DOHH2 (cell line): ENCODE measurements around the gene TMEM45A.

Experiments
- H3F3A ChIP-seq: fragments of 200-600 bp; sonication (generic), shearing (Covaris generic); 2 replicates; pipeline ENCODE4 v1.6.0; 2016; ENCODE audit warnings: antibody characterized with exemption, mild to moderate bottlenecking; ENCODE audit not compliant: control insufficient read depth, insufficient read depth
- H3K27ac ChIP-seq: fragments of 200-600 bp; sonication (generic); 2 replicates; pipeline ENCODE4 v1.5.1; 2014; ENCODE audit warnings: low read depth, mild to moderate bottlenecking, low read length, moderate library complexity
- H3K27me3 ChIP-seq: fragments of 200-600 bp; sonication (generic); 2 replicates; pipeline ENCODE4 v1.6.1; 2014; ENCODE audit warnings: mild to moderate bottlenecking, low read length, mixed read lengths; ENCODE audit not compliant: control insufficient read depth
- H3K36me3 ChIP-seq: fragments of 200-600 bp; sonication (generic); 2 replicates; pipeline ENCODE4 v1.6.1; 2014; ENCODE audit warnings: mild to moderate bottlenecking, low read length, moderate library complexity, mixed read lengths; ENCODE audit not compliant: control insufficient read depth
- H3K4me1 ChIP-seq: fragments of 200-600 bp; sonication (generic); 2 replicates; pipeline ENCODE4 v1.6.1; 2014; ENCODE audit warnings: mild to moderate bottlenecking, low read length, mixed read lengths; ENCODE audit not compliant: control insufficient read depth
- H3K4me2 ChIP-seq: fragments of 200-600 bp; sonication (generic); 2 replicates; pipeline ENCODE4 v1.6.0; 2014; ENCODE audit warnings: mild to moderate bottlenecking, low read length, moderate library complexity
- H3K4me3 ChIP-seq: fragments of 200-600 bp; sonication (generic); 2 replicates; pipeline ENCODE4 v1.5.1; 2014; ENCODE audit warnings: mild to moderate bottlenecking, low read length, mixed read lengths
- H3K79me2 ChIP-seq: fragments of 200-600 bp; sonication (generic); 2 replicates; pipeline ENCODE4 v1.6.1; 2014; ENCODE audit warnings: mild to moderate bottlenecking, low read length, mixed read lengths; ENCODE audit not compliant: control insufficient read depth
- H3K9me2 ChIP-seq: fragments of 200-600 bp; sonication (generic); replicated peaks from 2 replicates; pipeline ENCODE4 v1.6.1; 2014; ENCODE audit warnings: mild to moderate bottlenecking, low read length, mixed read lengths; ENCODE audit not compliant: control insufficient read depth
- H3K9me3 ChIP-seq: fragments of 200-600 bp; sonication (generic); 2 replicates; pipeline ENCODE4 v1.6.1; 2014; ENCODE audit warnings: antibody characterized with exemption, low read length, mixed read lengths; ENCODE audit not compliant: control insufficient read depth, insufficient read depth
- H4K20me1 ChIP-seq: fragments of 200-600 bp; sonication (generic); 2 replicates; pipeline ENCODE4 v1.6.0; 2014; ENCODE audit warnings: low read depth, mild to moderate bottlenecking, antibody characterized with exemption, low read length, moderate library complexity; ENCODE audit not compliant: control insufficient read depth, insufficient read depth
- CTCF ChIP-seq: fragments of 200-600 bp; sonication (generic); IDR thresholded peaks from one replicate; pipeline ENCODE4 v1.5.1; 2014; ENCODE audit warnings: antibody characterized with exemption, mild to moderate bottlenecking, low read depth, low read length; ENCODE audit not compliant: poor library complexity, severe bottlenecking
- EZH2phosphoT487 ChIP-seq: fragments of 200-600 bp; sonication (generic); IDR thresholded peaks from 2 replicates; pipeline ENCODE4 v1.6.1; 2017; ENCODE audit warnings: borderline replicate concordance, mild to moderate bottlenecking, antibody characterized with exemption, low read length, moderate library complexity, mixed read lengths

The TMEM45A gene

GRCh38 chr3:100602506-100603444 lies 110.4 kb downstream of the TMEM45A start:
- Histone ChIP-seq H3K4me3 (peak overlapping the region; percentile 20), H3K79me2 (no peaks in the 10 kb centered on the region), H3K4me2 (peak overlapping the region; percentile 34), H4K20me1 (no peaks in the 10 kb centered on the region), H3K27ac (no peak overlapping the region), H3K4me1 (peaks cover 10% of the 10 kb centered on the region), H3K36me3 (no peaks in the 10 kb centered on the region), H3F3A (no peaks in the 10 kb centered on the region), H3K27me3 (peaks cover 3% of the 10 kb centered on the region; the same call in 1 of the 2 replicates), H3K9me3 (no peaks in the 10 kb centered on the region), H3K9me2 (no peaks in the 10 kb centered on the region)
- no peak for TF ChIP-seq EZH2phosphoT487
- no peak for TF ChIP-seq CTCF

- Histone ChIP-seq H3K4me1 (peaks cover 10% of the 10 kb centered on the region), H3K9me2 (no peaks in the 10 kb centered on the region), H3K27me3 (peaks cover 3% of the 10 kb centered on the region; the same call in 1 of the 2 replicates), H3F3A (no peaks in the 10 kb centered on the region), H3K9me3 (no peaks in the 10 kb centered on the region), H4K20me1 (no peaks in the 10 kb centered on the region), H3K4me2 (peak overlapping the region; percentile 34), H3K79me2 (no peaks in the 10 kb centered on the region), H3K36me3 (no peaks in the 10 kb centered on the region), H3K27ac (no peak overlapping the region), H3K4me3 (peak overlapping the region; percentile 20; the same call in 1 of the 2 replicates)
- no peak for TF ChIP-seq EZH2phosphoT487
- TF ChIP-seq CTCF: no peak
Observed at GRCh38 chr3:100603469-100603868, 111.0 kb downstream of the TMEM45A start.

GRCh38 chr3:100605358-100605757 lies 112.9 kb downstream of the TMEM45A start:
- Histone ChIP-seq H3K27me3 (peaks cover 3% of the 10 kb centered on the region; the same call in 1 of the 2 replicates), H3K9me3 (no peaks in the 10 kb centered on the region), H3K79me2 (no peaks in the 10 kb centered on the region), H3F3A (no peaks in the 10 kb centered on the region), H3K36me3 (no peaks in the 10 kb centered on the region), H4K20me1 (no peaks in the 10 kb centered on the region), H3K27ac (no peak overlapping the region), H3K4me1 (peaks cover 10% of the 10 kb centered on the region), H3K9me2 (no peaks in the 10 kb centered on the region), H3K4me2 (no peak overlapping the region), H3K4me3 (no peak overlapping the region)
- TF ChIP-seq CTCF (no peak), EZH2phosphoT487 (no peak)
